Measurements from ENCODE around the gene BGLAP.

BGLAP gene

DNA sequence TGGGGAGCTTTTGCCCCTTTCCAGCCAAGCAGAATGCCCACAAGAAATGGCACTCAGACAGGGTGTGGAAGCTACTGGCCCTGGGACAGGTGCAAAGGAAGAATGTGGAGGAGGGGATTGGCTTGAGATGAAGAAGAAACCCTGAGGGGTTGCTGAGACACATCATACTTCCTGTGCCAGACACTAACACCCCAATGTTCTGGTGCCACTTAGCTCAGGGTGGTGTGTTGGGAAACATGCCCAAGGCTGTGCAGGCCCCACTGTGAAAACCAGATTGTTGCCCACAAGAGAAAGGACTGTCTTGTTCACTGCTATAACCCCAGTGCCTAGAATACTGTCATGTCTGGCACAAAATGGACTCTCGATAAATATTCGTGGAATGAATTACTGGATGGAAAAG, 15.7 kb downstream of the BGLAP start:
- Histone ChIP-seq H3K9me2 (replicated peaks; ENCODE audit: control insufficient read depth, low read length) (no peaks in the 10 kb centered on the region), H3K4me2 (ENCODE audit: low read length) (no peak overlapping the region), H4K20me1 (ENCODE audit: control insufficient read depth, insufficient read depth, low read depth, low read length) (no peaks in the 10 kb centered on the region), H3K9me3 (ENCODE audit: control insufficient read depth, insufficient read depth, low read length) (no peaks in the 10 kb centered on the region), H3K4me3 (ENCODE audit: low read length) (no peak overlapping the region), H3K79me2 (ENCODE audit: control insufficient read depth, low read length) (no peaks in the 10 kb centered on the region), H3F3A (ENCODE audit: control insufficient read depth, insufficient read depth) (no peaks in the 10 kb centered on the region), H3K27me3 (ENCODE audit: control insufficient read depth, low read length) (no peaks in the 10 kb centered on the region), H3K36me3 (ENCODE audit: control insufficient read depth, low read length) (peaks cover 81% of the 10 kb centered on the region), H3K4me1 (ENCODE audit: control insufficient read depth, low read length) (no peaks in the 10 kb centered on the region), H3K27ac (ENCODE audit: low read depth, low read length) (no peak overlapping the region)
- TF ChIP-seq, protein P1, sequence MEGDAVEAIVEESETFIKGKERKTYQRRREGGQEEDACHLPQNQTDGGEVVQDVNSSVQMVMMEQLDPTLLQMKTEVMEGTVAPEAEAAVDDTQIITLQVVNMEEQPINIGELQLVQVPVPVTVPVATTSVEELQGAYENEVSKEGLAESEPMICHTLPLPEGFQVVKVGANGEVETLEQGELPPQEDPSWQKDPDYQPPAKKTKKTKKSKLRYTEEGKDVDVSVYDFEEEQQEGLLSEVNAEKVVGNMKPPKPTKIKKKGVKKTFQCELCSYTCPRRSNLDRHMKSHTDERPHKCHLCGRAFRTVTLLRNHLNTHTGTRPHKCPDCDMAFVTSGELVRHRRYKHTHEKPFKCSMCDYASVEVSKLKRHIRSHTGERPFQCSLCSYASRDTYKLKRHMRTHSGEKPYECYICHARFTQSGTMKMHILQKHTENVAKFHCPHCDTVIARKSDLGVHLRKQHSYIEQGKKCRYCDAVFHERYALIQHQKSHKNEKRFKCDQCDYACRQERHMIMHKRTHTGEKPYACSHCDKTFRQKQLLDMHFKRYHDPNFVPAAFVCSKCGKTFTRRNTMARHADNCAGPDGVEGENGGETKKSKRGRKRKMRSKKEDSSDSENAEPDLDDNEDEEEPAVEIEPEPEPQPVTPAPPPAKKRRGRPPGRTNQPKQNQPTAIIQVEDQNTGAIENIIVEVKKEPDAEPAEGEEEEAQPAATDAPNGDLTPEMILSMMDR (IDR thresholded peaks at IDR 0.05; ENCODE audit: low read depth, low read length, poor library complexity, severe bottlenecking), result no peak
- no peak for TF ChIP-seq EZH2phosphoT487 (IDR thresholded peaks at IDR 0.05; ENCODE audit: borderline replicate concordance, low read length)

DNA sequence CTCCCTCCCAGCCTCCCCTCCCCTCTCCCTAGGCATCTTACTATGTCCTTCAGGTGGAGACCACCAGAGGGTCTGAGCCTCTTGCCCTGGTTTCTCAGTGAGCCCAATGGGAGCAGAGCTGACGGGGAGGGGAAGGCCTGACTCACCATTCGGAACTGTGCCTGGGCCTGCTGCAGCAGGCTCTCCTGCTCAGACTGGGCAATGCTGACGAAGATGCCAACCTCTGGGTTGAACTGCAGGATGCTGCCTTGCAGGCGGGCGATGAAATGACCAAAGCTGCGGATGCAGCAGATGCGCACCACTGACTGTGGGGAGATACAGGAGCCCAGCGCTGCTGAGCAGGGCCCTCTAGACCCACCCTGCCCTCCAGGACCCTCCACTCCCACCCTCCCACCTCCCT, 16.9 kb downstream of the BGLAP start:
- Histone ChIP-seq H3K9me3 (ENCODE audit: control insufficient read depth, insufficient read depth, low read length) (no peaks in the 10 kb centered on the region), H3K27ac (ENCODE audit: low read depth, low read length) (no peak overlapping the region), H3K79me2 (ENCODE audit: control insufficient read depth, low read length) (no peaks in the 10 kb centered on the region), H3K4me1 (ENCODE audit: control insufficient read depth, low read length) (no peaks in the 10 kb centered on the region), H3K4me2 (ENCODE audit: low read length) (no peak overlapping the region), H3K27me3 (ENCODE audit: control insufficient read depth, low read length) (no peaks in the 10 kb centered on the region), H3K4me3 (ENCODE audit: low read length) (no peak overlapping the region), H3F3A (ENCODE audit: control insufficient read depth, insufficient read depth) (no peaks in the 10 kb centered on the region), H4K20me1 (ENCODE audit: control insufficient read depth, insufficient read depth, low read depth, low read length) (no peaks in the 10 kb centered on the region), H3K36me3 (ENCODE audit: control insufficient read depth, low read length) (peaks cover 80% of the 10 kb centered on the region), H3K9me2 (replicated peaks; ENCODE audit: control insufficient read depth, low read length) (no peaks in the 10 kb centered on the region)
- TF ChIP-seq, protein P1 (IDR thresholded peaks at IDR 0.05; ENCODE audit: low read depth, low read length, poor library complexity, severe bottlenecking), result no peak
- no peak for TF ChIP-seq EZH2phosphoT487 (IDR thresholded peaks at IDR 0.05; ENCODE audit: borderline replicate concordance, low read length)

DNA sequence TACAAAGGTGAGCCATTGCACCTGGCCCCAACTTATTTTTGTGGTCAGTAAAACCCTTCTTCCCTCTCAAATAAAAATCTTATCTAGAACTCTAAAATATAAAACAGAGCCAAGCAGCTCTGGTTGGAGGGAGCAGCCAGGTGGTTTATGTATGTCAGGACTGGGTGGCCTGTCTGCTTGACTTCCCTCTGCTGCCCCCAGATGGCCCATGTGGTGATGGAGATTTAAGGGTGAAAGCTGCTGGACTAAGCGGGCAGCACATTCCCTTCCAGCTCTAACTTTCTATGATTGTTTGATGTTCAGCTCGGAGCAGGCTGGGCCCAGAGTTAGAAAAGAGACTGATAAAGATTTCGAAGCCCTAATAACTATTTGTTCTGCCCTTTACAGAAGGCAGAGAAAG, 17.8 kb downstream of the BGLAP start:
- no peaks in the 10 kb centered on the region for H3K4me1 ChIP-seq (ENCODE audit: control insufficient read depth, low read length)
- no peaks in the 10 kb centered on the region for H4K20me1 ChIP-seq (ENCODE audit: control insufficient read depth, insufficient read depth, low read depth, low read length)
- H3K79me2 ChIP-seq (ENCODE audit: control insufficient read depth, low read length), result no peaks in the 10 kb centered on the region
- peaks cover 80% of the 10 kb centered on the region for H3K36me3 ChIP-seq (ENCODE audit: control insufficient read depth, low read length)
- no peak overlapping the region for H3K4me3 ChIP-seq (ENCODE audit: low read length)
- H3K9me2 ChIP-seq (replicated peaks; ENCODE audit: control insufficient read depth, low read length), result no peaks in the 10 kb centered on the region
- H3F3A ChIP-seq (ENCODE audit: control insufficient read depth, insufficient read depth), result no peaks in the 10 kb centered on the region
- TF ChIP-seq EZH2phosphoT487 (IDR thresholded peaks at IDR 0.05; ENCODE audit: borderline replicate concordance, low read length), result no peak
- TF ChIP-seq, protein P1 (IDR thresholded peaks at IDR 0.05; ENCODE audit: low read depth, low read length, poor library complexity, severe bottlenecking), result no peak
- no peaks in the 10 kb centered on the region for H3K27me3 ChIP-seq (ENCODE audit: control insufficient read depth, low read length)
- no peak overlapping the region for H3K27ac ChIP-seq (ENCODE audit: low read depth, low read length)
- no peak overlapping the region for H3K4me2 ChIP-seq (ENCODE audit: low read length)
- H3K9me3 ChIP-seq (ENCODE audit: control insufficient read depth, insufficient read depth, low read length), result no peaks in the 10 kb centered on the region

DNA sequence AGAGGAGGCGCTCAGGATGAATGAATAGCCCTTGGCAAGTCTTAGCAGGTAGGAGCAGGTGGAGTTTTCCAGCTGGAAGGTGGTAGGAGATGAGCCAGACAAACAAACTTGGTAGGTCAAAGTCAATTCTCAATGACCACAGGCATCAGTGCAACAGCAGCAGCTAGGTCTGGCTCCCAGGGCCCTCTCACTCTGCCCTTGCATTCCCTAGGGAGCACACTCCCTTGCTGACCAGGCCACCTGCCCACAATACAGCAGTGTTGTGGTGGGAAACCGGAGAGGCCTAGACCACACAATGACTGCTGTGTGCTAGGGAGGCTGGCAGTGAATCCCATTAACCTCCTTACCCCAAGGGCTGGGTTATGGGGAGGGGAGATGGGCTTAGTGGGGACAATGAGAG, 18.9 kb downstream of the BGLAP start:
- H4K20me1 ChIP-seq (ENCODE audit: control insufficient read depth, insufficient read depth, low read depth, low read length), result no peaks in the 10 kb centered on the region
- no peaks in the 10 kb centered on the region for H3K79me2 ChIP-seq (ENCODE audit: control insufficient read depth, low read length)
- peaks cover 87% of the 10 kb centered on the region for H3K36me3 ChIP-seq (ENCODE audit: control insufficient read depth, low read length)
- H3K4me1 ChIP-seq (ENCODE audit: control insufficient read depth, low read length), result no peaks in the 10 kb centered on the region
- no peaks in the 10 kb centered on the region for H3K9me2 ChIP-seq (replicated peaks; ENCODE audit: control insufficient read depth, low read length)
- H3K27ac ChIP-seq (ENCODE audit: low read depth, low read length), result no peak overlapping the region
- H3K27me3 ChIP-seq (ENCODE audit: control insufficient read depth, low read length), result no peaks in the 10 kb centered on the region
- H3K4me2 ChIP-seq (ENCODE audit: low read length), result no peak overlapping the region
- H3K4me3 ChIP-seq (ENCODE audit: low read length), result no peak overlapping the region
- H3F3A ChIP-seq (ENCODE audit: control insufficient read depth, insufficient read depth), result no peaks in the 10 kb centered on the region
- no peak for TF ChIP-seq EZH2phosphoT487 (IDR thresholded peaks at IDR 0.05; ENCODE audit: borderline replicate concordance, low read length)
- TF ChIP-seq, protein P1 (IDR thresholded peaks at IDR 0.05; ENCODE audit: low read depth, low read length, poor library complexity, severe bottlenecking), result no peak
- no peaks in the 10 kb centered on the region for H3K9me3 ChIP-seq (ENCODE audit: control insufficient read depth, insufficient read depth, low read length)
